Activated T-cell treated with anti-CD3 and anti-CD28 coated beads, Interleukin-2, amount 50 U/mL, for 1 hour (primary cell): ENCODE data around the gene SH3GL3.

Experiments
- DNase-seq: peaks from one replicate; pipeline ENCODE4 v3.0.0-alpha.2; 2020

The SH3GL3 gene

GRCh38 chr15:83514584-83514983 lies 67.4 kb downstream of the SH3GL3 start:
- DNase-seq = no peak

DNA sequence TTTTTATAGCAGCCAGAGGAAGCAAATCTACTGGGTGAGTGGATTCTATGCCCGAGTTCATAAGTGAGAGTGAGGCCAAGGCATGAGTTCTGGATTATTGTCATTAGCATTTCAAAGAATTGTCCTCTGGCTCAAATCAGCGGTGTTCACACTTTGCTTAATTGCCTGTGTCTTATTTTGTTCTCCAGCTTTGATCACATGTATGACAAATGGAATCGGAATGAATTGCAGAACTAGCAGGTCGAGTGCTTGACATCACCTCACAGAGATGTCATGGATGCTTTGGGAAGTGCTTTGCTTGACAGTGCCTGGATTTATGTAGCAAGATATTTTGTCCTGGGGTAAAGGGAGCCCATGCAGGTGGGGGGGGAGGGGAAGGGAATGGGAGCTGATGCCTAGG lies 68.0 kb downstream of the SH3GL3 start:
- DNase-seq = no peak

- no peak for DNase-seq
These were observed 69.8 kb downstream of the SH3GL3 start for GRCh38 chr15:83516935-83517334.

GRCh38 chr15:83526319-83526718 lies 79.2 kb downstream of the SH3GL3 start:
- no peak for DNase-seq

DNA sequence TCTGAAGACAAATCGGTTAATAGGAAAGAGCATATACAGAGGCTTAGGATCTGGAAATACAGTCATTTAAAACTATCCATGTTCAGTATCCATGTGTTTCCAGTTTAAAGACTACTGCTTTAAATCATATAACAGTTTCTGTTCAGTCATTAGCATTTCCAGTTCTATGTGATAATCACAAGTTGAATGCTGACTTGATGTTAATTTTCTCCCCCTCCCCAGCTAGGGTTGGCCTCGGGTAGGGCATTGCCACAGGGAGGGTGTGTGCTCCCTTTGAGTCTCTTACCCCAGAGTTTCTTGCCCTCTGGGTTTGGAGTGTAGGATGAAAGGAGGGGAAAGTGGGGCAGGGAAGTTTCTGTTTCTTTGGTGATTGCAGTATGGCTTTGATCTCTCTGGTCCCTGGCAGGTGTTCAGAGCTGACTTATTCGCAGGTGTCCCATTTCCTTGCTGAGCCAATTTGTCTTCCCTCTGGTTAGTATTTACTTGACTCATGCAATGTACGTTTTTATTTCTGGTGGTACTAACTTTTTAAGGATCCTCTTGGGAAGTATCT lies 86.3 kb downstream of the SH3GL3 start:
- no peak for DNase-seq

DNA sequence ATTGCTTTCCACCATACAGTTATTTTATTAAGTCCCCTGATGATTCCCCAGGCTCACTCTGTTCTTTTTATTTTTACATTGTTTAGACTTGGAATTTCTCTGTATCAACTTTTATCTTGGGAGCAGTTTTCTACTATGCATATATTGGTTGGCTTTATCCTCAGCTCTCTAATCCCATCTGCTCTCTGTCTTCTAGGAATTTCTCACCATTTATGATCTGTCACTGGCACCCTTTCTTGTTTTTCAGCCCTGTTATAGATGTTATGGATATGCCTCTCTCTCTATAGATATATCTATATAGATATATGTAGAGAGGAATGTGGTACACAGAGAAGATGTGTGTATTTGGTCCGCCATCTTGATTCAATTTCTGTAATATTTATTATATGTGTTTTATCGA lies 90.5 kb downstream of the SH3GL3 start:
- no peak for DNase-seq

DNA sequence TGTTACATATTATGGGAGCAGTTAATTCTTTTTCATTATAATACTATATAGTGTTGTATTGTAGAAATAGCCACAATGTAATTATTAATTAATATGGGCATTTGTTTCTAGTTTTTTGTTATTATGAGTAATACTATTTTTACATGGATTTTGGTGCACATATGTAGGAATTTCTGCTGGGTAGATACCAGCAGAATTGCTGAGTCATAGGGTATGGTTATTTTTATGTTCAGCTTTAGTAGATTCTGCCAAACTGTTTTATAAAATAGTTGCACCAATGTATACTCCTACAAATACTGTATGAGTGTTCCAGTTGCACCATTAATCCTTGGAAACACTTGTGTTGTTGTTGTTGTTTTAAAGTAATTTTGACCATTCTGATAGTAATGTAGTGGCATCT lies 91.5 kb downstream of the SH3GL3 start:
- no peak for DNase-seq

- DNase-seq = no peak
These were observed 98.8 kb downstream of the SH3GL3 start for GRCh38 chr15:83545804-83546511.

DNA sequence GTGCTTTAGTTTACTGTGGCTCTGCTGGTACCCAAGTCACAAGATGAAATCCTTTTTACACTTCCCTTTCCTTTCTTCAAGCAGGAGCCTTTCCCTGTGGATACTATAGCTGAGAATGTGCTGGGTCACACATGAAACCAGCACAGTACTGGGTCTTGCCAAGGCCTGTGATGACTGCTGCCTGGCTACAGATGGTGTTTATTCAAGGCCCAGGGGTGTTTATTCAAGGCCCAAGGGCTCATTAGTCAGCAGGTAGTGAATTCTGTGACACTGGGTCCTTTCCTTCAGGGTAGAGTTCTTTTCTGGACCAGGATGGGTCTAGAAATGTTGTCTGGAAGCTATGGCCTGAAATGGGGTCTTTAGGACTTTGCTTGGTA lies 99.4 kb downstream of the SH3GL3 start:
- no peak for DNase-seq

DNA sequence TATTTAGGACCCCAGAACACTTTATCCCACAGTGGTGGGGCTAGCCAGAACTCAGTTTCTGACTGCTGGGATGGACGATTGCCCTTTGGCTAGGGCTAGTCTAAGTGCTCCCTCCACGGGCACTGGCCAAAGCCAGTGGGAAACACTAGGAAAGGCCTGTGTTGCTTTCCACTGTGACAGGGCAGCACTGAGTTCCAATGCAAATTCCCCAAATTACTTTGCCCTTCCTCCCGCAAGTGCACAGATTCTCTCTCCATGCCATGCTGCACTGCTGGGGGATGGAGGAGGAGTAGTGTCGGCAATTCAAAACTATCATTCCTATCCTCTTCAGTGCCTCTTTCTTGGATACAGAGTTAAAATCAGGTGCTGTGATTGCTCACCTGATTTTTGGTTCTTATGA lies 100.0 kb downstream of the SH3GL3 start:
- no peak for DNase-seq

GRCh38 chr15:83549623-83550022 lies 102.5 kb downstream of the SH3GL3 start:
- DNase-seq = no peak

GRCh38 chr15:83554558-83554957 lies 107.4 kb downstream of the SH3GL3 start:
- DNase-seq = no peak

- no peak for DNase-seq
These were observed 108.2 kb downstream of the SH3GL3 start for GRCh38 chr15:83555383-83555782.

DNA sequence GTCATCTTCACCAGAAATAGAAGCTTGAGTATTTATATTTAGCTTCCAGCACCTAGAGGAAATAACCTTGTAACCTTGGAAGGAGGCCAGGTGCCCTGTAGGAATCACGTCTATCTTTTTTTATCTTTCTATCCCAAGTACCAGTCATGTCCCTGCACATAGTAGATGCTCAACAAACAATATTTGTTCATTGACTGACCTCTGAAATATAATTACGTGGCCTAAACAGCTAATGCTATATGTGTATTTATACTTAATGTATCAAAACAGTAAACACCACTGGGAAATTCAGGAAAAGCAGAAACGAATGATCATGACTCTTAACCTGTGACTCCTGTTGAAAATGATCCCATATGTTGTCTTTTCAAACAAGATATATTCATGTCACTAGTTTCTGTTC lies 108.9 kb downstream of the SH3GL3 start:
- DNase-seq = no peak

DNA sequence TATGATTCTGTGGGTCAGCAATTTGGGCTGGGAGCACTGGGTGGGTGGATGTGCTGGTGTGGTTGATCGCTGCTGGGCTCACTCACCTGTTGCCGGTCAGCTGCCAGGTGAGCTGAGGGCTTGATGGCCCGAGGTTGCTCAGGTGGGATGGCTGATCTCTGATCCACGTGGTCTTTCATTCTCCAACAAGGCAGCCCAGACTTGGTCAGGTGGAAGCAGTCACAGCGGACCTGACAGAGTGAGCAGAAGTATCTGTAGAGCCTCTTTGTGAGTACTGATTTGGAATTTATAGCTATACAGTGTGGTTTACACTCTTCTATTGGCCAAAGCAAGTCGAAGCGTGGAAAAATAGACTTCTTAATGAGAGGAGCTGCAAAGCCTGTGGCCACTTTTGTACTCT lies 109.6 kb downstream of the SH3GL3 start:
- no peak for DNase-seq

GRCh38 chr15:83558146-83558545 lies 111.0 kb downstream of the SH3GL3 start:
- no peak for DNase-seq

DNA sequence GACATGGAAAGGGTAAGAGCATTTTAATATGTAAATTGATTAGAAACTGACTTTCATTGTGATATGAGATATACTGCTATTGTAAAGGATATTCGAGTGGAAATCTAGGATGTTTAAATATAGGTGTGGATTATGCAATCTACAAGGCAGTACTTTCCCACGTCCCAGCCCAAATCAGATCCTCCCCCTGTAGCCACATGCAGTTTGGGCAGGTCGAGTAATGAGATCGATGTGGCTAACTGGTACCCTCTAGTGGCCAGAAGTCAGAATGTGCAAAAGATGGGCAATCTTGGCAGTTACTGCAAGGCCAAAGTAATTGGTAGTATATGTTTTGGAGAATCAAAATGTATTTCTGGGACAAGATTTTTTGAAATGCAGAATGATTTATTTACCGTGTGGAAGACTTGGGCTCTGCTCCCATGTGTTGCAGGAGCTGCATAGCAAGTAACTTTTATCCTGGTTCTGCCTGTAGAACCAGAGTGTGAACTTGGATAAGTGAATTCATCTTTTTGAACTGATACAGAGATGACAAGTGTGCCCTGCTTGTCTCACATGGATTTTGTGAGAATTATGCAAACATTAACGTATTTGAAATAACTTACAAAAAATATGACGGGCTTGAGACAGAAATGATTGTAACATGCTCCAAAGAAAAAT lies 112.3 kb downstream of the SH3GL3 start:
- no peak for DNase-seq

GRCh38 chr15:83561661-83562060 lies 114.5 kb downstream of the SH3GL3 start:
- DNase-seq = no peak

DNA sequence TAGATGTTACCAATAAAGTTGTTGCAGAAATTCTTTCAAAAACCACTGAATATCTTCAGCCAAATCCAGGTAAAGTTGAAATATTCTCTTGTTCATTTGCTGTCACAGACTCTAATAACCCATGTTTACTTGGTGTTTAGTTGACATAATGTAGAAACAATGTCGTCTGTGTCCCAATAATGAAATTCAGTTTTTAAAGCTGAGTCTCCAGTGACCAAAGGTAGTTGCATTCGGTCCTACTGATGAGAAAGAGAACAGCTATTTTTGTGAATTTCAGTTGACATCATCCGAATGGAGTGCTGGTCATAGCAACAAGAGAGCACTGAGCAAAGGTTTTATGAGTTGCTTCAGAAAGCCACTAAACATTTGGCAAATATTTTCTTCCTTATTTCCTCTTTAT lies 118.0 kb downstream of the SH3GL3 start:
- no peak for DNase-seq

DNA sequence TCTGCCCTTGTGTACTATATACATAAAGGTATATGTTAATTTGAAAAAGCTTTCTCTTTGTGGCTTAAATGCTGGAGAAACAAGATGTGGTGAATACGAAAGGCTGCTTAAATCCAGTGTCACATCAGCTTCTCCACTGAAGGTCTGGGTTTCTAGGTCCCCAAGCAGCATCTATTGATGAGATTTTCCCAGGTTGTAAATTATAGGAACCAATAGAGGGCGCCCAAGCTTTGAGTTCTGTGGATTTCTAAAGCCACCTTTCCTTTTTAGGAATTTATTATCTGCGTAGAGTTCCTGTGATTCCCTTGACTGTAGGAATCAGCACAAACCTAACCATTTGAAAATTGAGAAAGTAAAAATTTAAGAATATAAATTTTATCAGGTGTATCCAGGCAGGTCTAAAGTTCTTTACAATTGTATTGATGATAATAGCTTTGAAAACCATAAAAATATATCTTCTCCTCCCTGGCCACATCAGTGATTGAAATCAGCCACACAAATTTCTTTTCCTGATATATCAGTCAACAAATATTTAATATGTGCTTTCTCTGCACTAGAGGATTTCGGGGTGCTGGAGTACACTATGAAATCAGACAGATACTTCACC lies 118.5 kb downstream of the SH3GL3 start:
- DNase-seq = no peak

DNA sequence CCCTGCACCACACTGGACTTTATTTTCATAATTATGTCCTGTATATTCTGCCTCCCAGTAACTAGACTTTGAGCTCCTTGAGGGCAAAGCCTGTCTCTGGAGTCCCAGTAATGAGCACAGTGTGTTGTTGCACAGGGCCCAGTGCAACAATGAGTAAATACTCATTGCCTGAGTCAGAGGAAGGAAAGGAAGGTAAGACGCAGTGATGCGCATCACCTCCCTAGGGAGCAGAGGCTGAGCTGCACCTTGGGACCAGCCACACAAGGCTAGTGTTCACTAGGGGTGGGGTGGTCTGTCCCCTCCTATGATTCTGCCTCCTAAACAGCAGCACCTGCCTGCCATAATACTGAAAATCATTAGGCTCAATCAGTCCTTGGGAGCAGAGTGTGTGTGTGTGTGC lies 120.2 kb downstream of the SH3GL3 start:
- no peak for DNase-seq

- no peak for DNase-seq
These were observed 122.2 kb downstream of the SH3GL3 start for GRCh38 chr15:83569341-83569740.

GRCh38 chr15:83570756-83571155 lies 123.6 kb downstream of the SH3GL3 start:
- no peak for DNase-seq
